Kidney (tissue), 14 donors: ENCODE data around the gene STK32B. TPM values are rescaled to one million over a fixed set of nuclear protein-coding genes. Genes with fewer than 3 reads are reported as not detected.

Source experiments
- DNase-seq, 5 donors: peaks; one replicate each; pipeline ENCODE4 v3.0.0-alpha.2; 2013 to 2020
- FAIRE-seq: peaks from 2 replicates; lab custom pipeline; 2012; peaks lifted over from hg19 to GRCh38; lab: Jason Lieb, UNC
- H3K27ac ChIP-seq, 2 donors: one replicate each; pipeline ENCODE4 v1.7.0; 2013; ENCODE audit warnings: low read depth in 2 of 2, low read length in 2 of 2, inconsistent platforms in 1 of 2
- H3K27me3 ChIP-seq: one replicate; pipeline ENCODE4 v1.7.1; 2013; ENCODE audit warnings: low read length, inconsistent platforms; ENCODE audit not compliant: control insufficient read depth, insufficient read depth
- H3K36me3 ChIP-seq, 3 donors: one replicate each; pipeline versions ENCODE4 v1.7.0 to v1.7.1; 2013; ENCODE audit warnings: low read length in 3 of 3, control low read depth in 1 of 3, inconsistent platforms in 1 of 3; ENCODE audit not compliant: insufficient read depth in 3 of 3, control insufficient read depth in 2 of 3
- H3K4me1 ChIP-seq, 3 donors: one replicate each; pipeline versions ENCODE4 v1.7.0 to v1.7.1; 2013; ENCODE audit warnings: low read length in 3 of 3, inconsistent platforms in 1 of 3, low read depth in 1 of 3; ENCODE audit not compliant: control insufficient read depth in 2 of 3, insufficient read depth in 2 of 3
- H3K4me3 ChIP-seq, 3 donors: one replicate each; pipeline versions ENCODE4 v1.7.0 to v1.8.1; 2013; ENCODE audit warnings: low read length in 3 of 3, control low read depth in 1 of 3, inconsistent platforms in 1 of 3
- H3K9ac ChIP-seq, 3 donors: one replicate each; pipeline versions ENCODE4 v1.7.0 to v1.7.1; 2013; ENCODE audit warnings: low read length in 3 of 3, control low read depth in 1 of 3, inconsistent platforms in 1 of 3
- H3K9me3 ChIP-seq, 3 donors: one replicate each; pipeline versions ENCODE4 v1.7.0 to v1.7.1; 2013; ENCODE audit warnings: low read length in 3 of 3, control low read depth in 1 of 3, inconsistent platforms in 1 of 3; ENCODE audit not compliant: control insufficient read depth in 2 of 3, insufficient read depth in 1 of 3
- CTCF ChIP-seq: IDR thresholded peaks from 3 replicates; pipeline ENCODE4 v1.5.1; 2012; ENCODE audit warnings: mild to moderate bottlenecking, moderate library complexity, borderline replicate concordance; ENCODE audit not compliant: insufficient read depth; ENCODE audit errors: extremely low read depth
- intact Hi-C: fragments of 100-400 bp; cut with DNase I; formaldehyde crosslinking; loops from one replicate; pipeline ENCODE4 v1.11.1; 2022
- polyA plus RNA-seq: library from polyadenylated mRNA; stranded (reverse); fragments of 350-450 nt; fragmentation: Illumina TruSeq; extraction: RNeasy Lipid Tissue Mini Kit (QIAGEN cat#74804); gene quantifications from one replicate; pipeline ENCODE4 v1.2.3, GENCODE V29; 2014; ENCODE audit warnings: low read depth, low replicate concordance; ENCODE audit not compliant: insufficient read depth
- total RNA-seq: library from RNA; stranded (reverse); fragmentation: NEBNext Ultra II Directional; extraction: Animal tissue kit (Norgen Biotek cat#: 25700); gene quantifications from one replicate; pipeline ENCODE4 v1.2.1, GENCODE V29; 2021
- donor health status: control.
- donor health status: control.
- donor health status: control.
- donor health status: control.
- donor health status: control.
- donor health status: DM: yes; HTN: yes; CAD: no.
- donor health status: Normal renal cell carcinoma (clear cell type).

Gene STK32B
- total and polyA plus RNA-seq, 2 donors from 2014 or later = 18.1 to 18.2 TPM

GRCh38 chr4:5383191-5383980 is 332.1 kb downstream of the STK32B start:
- no peaks in the 10 kb centered on the region for H3K9me3 ChIP-seq
- H3K27ac ChIP-seq = no peak overlapping the region
- H3K4me1 ChIP-seq = no peaks in the 10 kb centered on the region
- DNase-seq = no peak
- H3K4me3 ChIP-seq = no peak overlapping the region
- no peaks in the 10 kb centered on the region for H3K36me3 ChIP-seq
- FAIRE-seq = no peak
- no peak overlapping the region for H3K9ac ChIP-seq
- no peaks in the 10 kb centered on the region for H3K27me3 ChIP-seq
- intact Hi-C loops = no loop called here
- TF ChIP-seq CTCF = no peak

- Histone ChIP-seq H3K9ac (no peak overlapping the region), H3K27me3 (no peaks in the 10 kb centered on the region), H3K27ac (no peak overlapping the region), H3K9me3 (no peaks in the 10 kb centered on the region), H3K36me3 (no peaks in the 10 kb centered on the region), H3K4me1 (no peaks in the 10 kb centered on the region), H3K4me3 (no peak overlapping the region)
- intact Hi-C loops = no loop called here
- DNase-seq = peak in 1 of 5 donors; percentile 1
- no peak for FAIRE-seq
- no peak for TF ChIP-seq CTCF
These were observed 334.5 kb downstream of the STK32B start for GRCh38 chr4:5385741-5386311.

GRCh38 chr4:5386921-5387320 is 335.6 kb downstream of the STK32B start:
- no peaks in the 10 kb centered on the region for H3K36me3 ChIP-seq
- H3K27ac ChIP-seq = no peak overlapping the region
- no peak overlapping the region for H3K4me3 ChIP-seq
- H3K27me3 ChIP-seq = no peaks in the 10 kb centered on the region
- no peak for DNase-seq
- no peak overlapping the region for H3K9ac ChIP-seq
- no peak for TF ChIP-seq CTCF
- no peaks in the 10 kb centered on the region for H3K9me3 ChIP-seq
- intact Hi-C loops = no loop called here
- no peak for FAIRE-seq
- H3K4me1 ChIP-seq = peaks cover 0 to 2% (median 0%) of the 10 kb centered on the region in 3 donors
